WERI-Rb-1 (cell line): ENCODE results near the gene ZNF845.

Experiments used
- DNase-seq: peaks from one replicate; pipeline ENCODE4 v3.0.0-alpha.2; 2020
- H3K27ac ChIP-seq: fragments of 250-450 bp; sonication (Bioruptor Pico); 2 replicates; pipeline ENCODE4 v1.5.1; 2020; ENCODE audit warnings: mild to moderate bottlenecking, moderate library complexity
- H3K27me3 ChIP-seq: fragments of 250-450 bp; sonication (Bioruptor Pico); 2 replicates; pipeline ENCODE4 v1.5.1; 2021; ENCODE audit warnings: mild to moderate bottlenecking, low read depth, moderate library complexity; ENCODE audit not compliant: insufficient read depth, severe bottlenecking
- H3K36me3 ChIP-seq: fragments of 250-450 bp; sonication (Bioruptor Pico); 2 replicates; pipeline ENCODE4 v1.5.1; 2020; ENCODE audit warnings: mild to moderate bottlenecking, moderate library complexity
- H3K4me3 ChIP-seq: 2 replicates; pipeline ENCODE4 v1.5.1; 2011; ENCODE audit warnings: low read depth, mild to moderate bottlenecking, control low read depth, low read length
- H3K9me3 ChIP-seq: fragments of 250-450 bp; sonication (Bioruptor Pico); 2 replicates; pipeline ENCODE4 v1.5.1; 2021; ENCODE audit warnings: mild to moderate bottlenecking, moderate library complexity; ENCODE audit not compliant: severe bottlenecking
- TF ChIP-seq, protein P1 (sequence below): IDR thresholded peaks from 2 replicates; pipeline ENCODE4 v1.5.1; 2011; ENCODE audit warnings: low read depth, mild to moderate bottlenecking, control low read depth, inconsistent platforms, low read length

ZNF845 gene

GRCh38 chr19:53374288-53374687 is 40.7 kb downstream of the ZNF845 start:
- TF ChIP-seq, protein P1, sequence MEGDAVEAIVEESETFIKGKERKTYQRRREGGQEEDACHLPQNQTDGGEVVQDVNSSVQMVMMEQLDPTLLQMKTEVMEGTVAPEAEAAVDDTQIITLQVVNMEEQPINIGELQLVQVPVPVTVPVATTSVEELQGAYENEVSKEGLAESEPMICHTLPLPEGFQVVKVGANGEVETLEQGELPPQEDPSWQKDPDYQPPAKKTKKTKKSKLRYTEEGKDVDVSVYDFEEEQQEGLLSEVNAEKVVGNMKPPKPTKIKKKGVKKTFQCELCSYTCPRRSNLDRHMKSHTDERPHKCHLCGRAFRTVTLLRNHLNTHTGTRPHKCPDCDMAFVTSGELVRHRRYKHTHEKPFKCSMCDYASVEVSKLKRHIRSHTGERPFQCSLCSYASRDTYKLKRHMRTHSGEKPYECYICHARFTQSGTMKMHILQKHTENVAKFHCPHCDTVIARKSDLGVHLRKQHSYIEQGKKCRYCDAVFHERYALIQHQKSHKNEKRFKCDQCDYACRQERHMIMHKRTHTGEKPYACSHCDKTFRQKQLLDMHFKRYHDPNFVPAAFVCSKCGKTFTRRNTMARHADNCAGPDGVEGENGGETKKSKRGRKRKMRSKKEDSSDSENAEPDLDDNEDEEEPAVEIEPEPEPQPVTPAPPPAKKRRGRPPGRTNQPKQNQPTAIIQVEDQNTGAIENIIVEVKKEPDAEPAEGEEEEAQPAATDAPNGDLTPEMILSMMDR, result no peak
- Histone ChIP-seq H3K9me3 (no peaks in the 10 kb centered on the region), H3K27me3 (no peaks in the 10 kb centered on the region), H3K4me3 (no peak overlapping the region), H3K27ac (no peak overlapping the region), H3K36me3 (peaks cover 2% of the 10 kb centered on the region)
- no peak for DNase-seq

DNA sequence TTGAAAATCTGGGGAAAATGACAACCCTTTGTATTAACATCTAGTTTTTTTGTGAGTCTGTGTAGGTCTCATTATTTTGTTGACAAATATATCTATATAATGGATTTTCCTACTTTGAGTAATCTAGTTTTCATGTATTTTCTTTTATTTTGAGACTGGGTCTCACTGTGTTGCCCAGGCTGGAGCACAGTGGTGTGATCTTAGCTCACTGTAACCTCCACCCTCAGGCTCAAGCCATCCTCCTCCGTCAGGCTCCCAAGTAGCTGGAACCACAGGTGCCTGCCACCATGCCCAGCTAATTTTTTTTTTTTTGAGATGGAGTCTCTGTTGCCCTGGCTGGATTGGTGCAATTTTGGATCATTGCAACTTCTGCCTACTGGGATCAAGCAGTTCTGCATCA is 41.2 kb downstream of the ZNF845 start:
- DNase-seq, result no peak
- H3K27me3 ChIP-seq, result no peaks in the 10 kb centered on the region
- H3K36me3 ChIP-seq, result peaks cover 4% of the 10 kb centered on the region
- no peak overlapping the region for H3K27ac ChIP-seq
- TF ChIP-seq, protein P1, result no peak
- H3K4me3 ChIP-seq, result no peak overlapping the region
- no peaks in the 10 kb centered on the region for H3K9me3 ChIP-seq

DNA sequence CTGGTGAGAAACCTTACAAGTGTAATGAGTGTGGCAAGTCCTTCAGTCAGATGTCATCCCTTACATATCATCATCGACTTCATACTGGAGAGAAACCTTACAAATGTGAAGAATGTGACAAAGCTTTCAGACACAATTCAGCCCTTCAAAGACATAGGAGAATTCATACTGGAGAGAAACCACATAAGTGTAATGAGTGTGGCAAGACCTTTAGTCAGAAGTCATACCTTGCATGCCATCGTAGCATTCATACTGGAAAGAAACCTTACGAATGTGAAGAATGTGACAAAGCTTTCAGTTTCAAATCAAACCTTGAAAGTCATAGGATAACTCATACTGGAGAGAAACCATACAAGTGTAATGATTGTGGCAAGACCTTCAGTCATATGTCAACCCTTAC is 47.8 kb downstream of the ZNF845 start:
- Histone ChIP-seq H3K36me3 (peaks cover 11% of the 10 kb centered on the region), H3K9me3 (no peaks in the 10 kb centered on the region), H3K27me3 (no peaks in the 10 kb centered on the region), H3K4me3 (no peak overlapping the region), H3K27ac (no peak overlapping the region)
- TF ChIP-seq, protein P1, result no peak
- no peak for DNase-seq

GRCh38 chr19:53388168-53388567 is 54.6 kb downstream of the ZNF845 start:
- H3K27ac ChIP-seq, result no peak overlapping the region
- no peak overlapping the region for H3K4me3 ChIP-seq
- no peak for DNase-seq
- no peaks in the 10 kb centered on the region for H3K27me3 ChIP-seq
- TF ChIP-seq, protein P1, result no peak
- H3K36me3 ChIP-seq, result no peaks in the 10 kb centered on the region
- peaks cover 6% of the 10 kb centered on the region for H3K9me3 ChIP-seq

- H3K9me3 ChIP-seq, result peaks cover 6% of the 10 kb centered on the region
- TF ChIP-seq, protein P1, result no peak
- no peak overlapping the region for H3K4me3 ChIP-seq
- H3K27me3 ChIP-seq, result no peaks in the 10 kb centered on the region
- no peaks in the 10 kb centered on the region for H3K36me3 ChIP-seq
- DNase-seq, result no peak
- no peak overlapping the region for H3K27ac ChIP-seq
Measured at GRCh38 chr19:53388904-53389303, 55.4 kb downstream of the ZNF845 start.

DNA sequence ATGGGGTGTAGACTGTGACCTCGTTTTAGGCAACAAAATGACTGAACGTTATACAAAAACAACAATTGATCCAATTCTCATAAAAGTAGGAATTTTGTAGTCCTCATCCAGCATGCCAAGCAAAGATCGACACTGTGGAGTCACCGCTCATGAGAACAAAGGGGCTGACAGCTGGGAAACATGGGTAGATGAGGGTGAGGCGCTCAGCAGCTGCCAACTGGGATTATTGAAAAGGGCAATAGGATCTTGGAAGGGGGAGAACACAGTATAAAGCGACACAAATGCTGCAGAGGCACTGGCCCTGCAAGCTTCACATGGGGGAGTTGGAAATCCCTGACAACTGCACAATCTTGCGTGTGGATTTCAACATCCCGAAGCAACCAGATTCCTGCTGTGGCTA is 56.0 kb downstream of the ZNF845 start:
- Histone ChIP-seq H3K9me3 (peaks cover 6% of the 10 kb centered on the region), H3K36me3 (no peaks in the 10 kb centered on the region), H3K27me3 (no peaks in the 10 kb centered on the region), H3K27ac (no peak overlapping the region), H3K4me3 (no peak overlapping the region)
- TF ChIP-seq, protein P1, result no peak
- no peak for DNase-seq
